A549 treated with GW870086 at 1 μM for 4 hours (cell line): Measurements from ENCODE around the gene COX4I1. TPM values are rescaled to one million over a fixed set of nuclear protein-coding genes. Genes with fewer than 3 reads are reported as not detected.

Experiments
- total RNA-seq: library from RNA; stranded (reverse); fragments of 200-300 nt; extraction: Qiagen RNA extraction; gene quantifications from 5 replicates; pipeline ENCODE4 v1.2.3, GENCODE V29; 2022; ENCODE audit warnings: low read depth

Gene COX4I1
- total RNA-seq: 769 to 818 TPM (median 778 TPM) in 5 replicates

DNA sequence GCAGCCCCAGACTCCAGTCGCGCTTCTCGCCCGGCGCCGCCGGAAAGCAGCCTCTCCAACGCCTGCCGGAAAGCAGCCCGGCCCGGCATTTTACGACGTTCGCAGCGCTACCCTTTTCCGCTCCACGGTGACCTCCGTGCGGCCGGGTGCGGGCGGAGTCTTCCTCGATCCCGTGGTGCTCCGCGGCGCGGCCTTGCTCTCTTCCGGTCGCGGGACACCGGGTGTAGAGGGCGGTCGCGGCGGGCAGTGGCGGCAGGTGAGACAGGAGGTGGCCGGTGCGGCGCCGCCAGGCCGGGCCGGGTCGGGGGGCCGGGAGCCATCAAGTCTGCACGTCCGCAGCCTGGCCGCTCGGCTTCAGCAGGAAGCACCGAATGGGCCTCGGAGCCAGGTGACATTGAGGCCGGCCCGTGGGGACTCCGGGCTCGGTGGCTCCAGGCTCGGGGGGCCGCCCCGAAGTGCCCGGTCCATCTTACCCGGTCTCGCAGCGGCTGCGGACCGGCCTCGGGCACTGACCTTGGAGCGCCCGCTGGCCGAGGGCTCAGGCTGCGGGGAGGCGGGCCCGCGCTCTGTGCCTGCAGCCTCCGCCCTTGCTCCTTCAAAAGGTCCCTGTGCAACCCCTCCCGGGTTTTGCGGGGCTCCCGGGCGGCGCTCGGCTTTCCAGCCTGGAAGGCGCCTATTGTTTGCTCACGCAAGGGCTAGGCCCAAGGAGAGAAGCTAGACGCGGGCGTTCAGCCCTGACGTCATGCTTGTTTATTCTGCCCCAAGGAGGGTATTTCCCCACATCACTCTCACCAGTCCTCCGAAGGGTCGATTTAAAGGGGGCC is at the start of gene COX4I1, which contains the start of gene EMC8:
COX4I1 (plus strand) TSS at position 199 of the 824 bp plus-strand sequence. CDS start 1,511 bp downstream, outside the sequence.
EMC8 (minus strand) TSS at position 48 of the 824 bp plus-strand sequence. CDS start 249 bp downstream, outside the sequence.

DNA sequence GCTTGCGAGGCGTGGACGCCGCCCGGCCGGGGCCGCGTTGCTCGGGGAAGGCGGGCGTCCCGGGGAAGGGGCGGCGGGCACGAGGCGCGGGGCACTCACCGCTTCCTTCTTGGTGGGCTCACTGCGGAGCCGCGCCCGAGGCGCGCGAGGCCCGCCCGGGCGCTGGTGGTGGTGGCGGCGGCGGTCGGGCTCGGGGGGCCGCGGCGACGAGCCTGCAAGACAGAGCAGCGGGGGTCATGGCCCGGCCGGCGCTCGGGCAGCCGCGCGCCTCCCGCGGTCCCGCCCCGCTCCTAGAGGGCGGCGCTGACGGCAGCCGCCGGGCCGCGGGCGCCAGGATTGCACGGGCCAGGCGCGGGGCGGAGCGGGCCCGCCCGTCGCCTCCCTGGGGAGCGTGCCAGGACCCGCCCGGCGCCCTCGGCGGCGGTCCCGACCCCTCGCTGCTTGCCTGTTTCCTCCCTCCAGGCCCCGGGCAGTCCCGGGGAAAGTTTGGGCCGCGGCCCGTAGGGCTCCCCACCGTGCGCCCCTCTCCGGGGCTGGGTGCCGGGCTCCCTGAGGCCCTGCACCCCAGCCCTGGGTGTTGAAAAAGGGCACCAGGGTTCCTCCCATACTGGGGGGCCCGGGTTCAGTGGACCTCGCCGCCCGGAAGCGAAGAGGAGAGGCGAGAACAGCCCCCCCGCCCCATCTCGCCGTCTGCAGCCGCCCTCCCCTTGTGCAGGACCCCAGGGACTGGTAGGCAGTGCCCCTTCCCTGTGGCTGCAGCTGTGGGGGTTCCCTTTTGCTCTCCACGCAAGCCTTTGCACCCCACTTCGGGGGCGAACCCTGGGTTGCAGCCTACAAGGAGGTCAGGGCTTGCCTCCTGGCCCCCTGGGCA is 48.4 kb upstream of the COX4I1 start, which contains the start of gene C16orf74:
C16orf74 (minus strand) TSS at position 270 of the 871 bp plus-strand sequence. CDS start 15,879 bp downstream, outside the sequence.

Other genes starting within 250 kb of the COX4I1 start
- 18.0 to 24.8 TPM (median 21.8 TPM) in 5 replicates for gene GSE1, start 186.4 kb upstream of the COX4I1 start, total RNA-seq
- 29.1 to 36.2 TPM (median 30.9 TPM) in 5 replicates for gene GINS2, start 110.7 kb upstream of the COX4I1 start, total RNA-seq
- 12.7 to 18.1 TPM (median 15.0 TPM) in 5 replicates for gene C16orf74, start 48.6 kb upstream of the COX4I1 start, total RNA-seq
- gene EMC8, start 151 bp upstream of the COX4I1 start, total RNA-seq: 55.0 to 76.6 TPM (median 73.0 TPM) in 5 replicates
- 0.35 to 0.69 TPM (median 0.53 TPM) in 5 replicates for gene IRF8, start 99.5 kb downstream of the COX4I1 start, total RNA-seq